Rectal smooth muscle tissue (tissue), 1 donor: ENCODE data around the gene BHLHE23.

Source experiments
- H3K27ac ChIP-seq: one replicate; pipeline ENCODE4 v1.7.0; 2013; ENCODE audit warnings: low read depth, low read length, inconsistent platforms
- H3K27me3 ChIP-seq: one replicate; pipeline ENCODE4 v1.7.0; 2013; ENCODE audit warnings: low read length; ENCODE audit not compliant: control insufficient read depth, insufficient read depth
- H3K36me3 ChIP-seq: one replicate; pipeline ENCODE4 v1.7.0; 2013; ENCODE audit warnings: low read length; ENCODE audit not compliant: control insufficient read depth, insufficient read depth
- H3K4me1 ChIP-seq: one replicate; pipeline ENCODE4 v1.7.0; 2013; ENCODE audit warnings: low read length; ENCODE audit not compliant: control insufficient read depth, insufficient read depth
- H3K4me3 ChIP-seq: one replicate; pipeline ENCODE4 v1.7.0; 2013; ENCODE audit warnings: low read length
- H3K9ac ChIP-seq: one replicate; pipeline ENCODE4 v1.7.0; 2013; ENCODE audit warnings: low read length

Gene BHLHE23

GRCh38 chr20:62996596-62996982 is 10.2 kb downstream of the BHLHE23 start:
- H3K9ac ChIP-seq: no peak overlapping the region
- H3K27ac ChIP-seq: no peak overlapping the region
- no peaks in the 10 kb centered on the region for H3K36me3 ChIP-seq
- H3K4me1 ChIP-seq: no peaks in the 10 kb centered on the region
- H3K27me3 ChIP-seq: peaks cover 15% of the 10 kb centered on the region
- no peak overlapping the region for H3K4me3 ChIP-seq

GRCh38 chr20:62995898-62996595 is 10.7 kb downstream of the BHLHE23 start:
- Histone ChIP-seq H3K36me3 (no peaks in the 10 kb centered on the region), H3K9ac (no peak overlapping the region), H3K4me3 (no peak overlapping the region), H3K27ac (no peak overlapping the region), H3K4me1 (no peaks in the 10 kb centered on the region), H3K27me3 (peaks cover 15% of the 10 kb centered on the region)

GRCh38 chr20:62995481-62995880 is 11.3 kb downstream of the BHLHE23 start:
- Histone ChIP-seq H3K4me1 (no peaks in the 10 kb centered on the region), H3K27me3 (peaks cover 15% of the 10 kb centered on the region), H3K4me3 (no peak overlapping the region), H3K9ac (no peak overlapping the region), H3K27ac (no peak overlapping the region), H3K36me3 (no peaks in the 10 kb centered on the region)

- H3K36me3 ChIP-seq: no peaks in the 10 kb centered on the region
- no peaks in the 10 kb centered on the region for H3K4me1 ChIP-seq
- peaks cover 15% of the 10 kb centered on the region for H3K27me3 ChIP-seq
Measured at GRCh38 chr20:62994869-62995281, 11.9 kb downstream of the BHLHE23 start.

GRCh38 chr20:62993856-62994494 is 12.8 kb downstream of the BHLHE23 start:
- Histone ChIP-seq H3K4me1 (no peaks in the 10 kb centered on the region), H3K9ac (no peak overlapping the region), H3K36me3 (no peaks in the 10 kb centered on the region), H3K27ac (no peak overlapping the region), H3K27me3 (peaks cover 11% of the 10 kb centered on the region), H3K4me3 (no peak overlapping the region)

More at GRCh38 chr20:62994869-62995281, 11.9 kb downstream of the BHLHE23 start:
- H3K9ac ChIP-seq: no peak overlapping the region
- H3K27ac ChIP-seq: no peak overlapping the region
- no peak overlapping the region for H3K4me3 ChIP-seq

- Histone ChIP-seq H3K4me3 (no peak overlapping the region), H3K9ac (no peak overlapping the region), H3K27me3 (peaks cover 5% of the 10 kb centered on the region), H3K4me1 (no peaks in the 10 kb centered on the region), H3K27ac (no peak overlapping the region), H3K36me3 (no peaks in the 10 kb centered on the region)
Measured at GRCh38 chr20:62991863-62992262, 14.9 kb downstream of the BHLHE23 start.

- no peak overlapping the region for H3K4me3 ChIP-seq
- no peaks in the 10 kb centered on the region for H3K36me3 ChIP-seq
- no peaks in the 10 kb centered on the region for H3K4me1 ChIP-seq
- H3K9ac ChIP-seq: no peak overlapping the region
- peaks cover 5% of the 10 kb centered on the region for H3K27me3 ChIP-seq
- H3K27ac ChIP-seq: no peak overlapping the region
Measured at GRCh38 chr20:62991196-62991807, 15.5 kb downstream of the BHLHE23 start.

- H3K27ac ChIP-seq: no peak overlapping the region
- H3K9ac ChIP-seq: no peak overlapping the region
- no peaks in the 10 kb centered on the region for H3K4me1 ChIP-seq
- peaks cover 10% of the 10 kb centered on the region for H3K27me3 ChIP-seq
- H3K4me3 ChIP-seq: no peak overlapping the region
- H3K36me3 ChIP-seq: no peaks in the 10 kb centered on the region
Measured at GRCh38 chr20:62990306-62990825, 16.4 kb downstream of the BHLHE23 start.

- H3K4me1 ChIP-seq: no peaks in the 10 kb centered on the region
- H3K4me3 ChIP-seq: no peak overlapping the region
- H3K36me3 ChIP-seq: no peaks in the 10 kb centered on the region
- no peak overlapping the region for H3K9ac ChIP-seq
- H3K27ac ChIP-seq: no peak overlapping the region
- H3K27me3 ChIP-seq: peaks cover 10% of the 10 kb centered on the region
Measured at GRCh38 chr20:62989201-62989601, 17.6 kb downstream of the BHLHE23 start.

- Histone ChIP-seq H3K36me3 (no peaks in the 10 kb centered on the region), H3K9ac (no peak overlapping the region), H3K27ac (no peak overlapping the region), H3K4me3 (no peak overlapping the region), H3K27me3 (peaks cover 6% of the 10 kb centered on the region), H3K4me1 (no peaks in the 10 kb centered on the region)
Measured at GRCh38 chr20:62987114-62987513, 19.6 kb downstream of the BHLHE23 start.

GRCh38 chr20:62986257-62986800 is 20.4 kb downstream of the BHLHE23 start:
- Histone ChIP-seq H3K4me3 (no peak overlapping the region), H3K27ac (no peak overlapping the region), H3K9ac (no peak overlapping the region), H3K4me1 (no peaks in the 10 kb centered on the region), H3K36me3 (no peaks in the 10 kb centered on the region), H3K27me3 (peaks cover 14% of the 10 kb centered on the region)

GRCh38 chr20:62985444-62985778 is 21.4 kb downstream of the BHLHE23 start:
- no peak overlapping the region for H3K27ac ChIP-seq
- no peak overlapping the region for H3K4me3 ChIP-seq
- no peak overlapping the region for H3K9ac ChIP-seq
- H3K27me3 ChIP-seq: peaks cover 14% of the 10 kb centered on the region
- H3K36me3 ChIP-seq: no peaks in the 10 kb centered on the region
- no peaks in the 10 kb centered on the region for H3K4me1 ChIP-seq
